GM20431 (cell line): ENCODE results near the gene RIN3.

Experiments
- in situ Hi-C: fragments of 300-500 bp; cut with MseI, MboI; formaldehyde crosslinking; loops from one replicate; pipeline ENCODE4 v1.15.0; 2020; ENCODE audit warnings: low sequenced_read_pairs; ENCODE audit not compliant: unreplicated experiment

RIN3 gene

DNA sequence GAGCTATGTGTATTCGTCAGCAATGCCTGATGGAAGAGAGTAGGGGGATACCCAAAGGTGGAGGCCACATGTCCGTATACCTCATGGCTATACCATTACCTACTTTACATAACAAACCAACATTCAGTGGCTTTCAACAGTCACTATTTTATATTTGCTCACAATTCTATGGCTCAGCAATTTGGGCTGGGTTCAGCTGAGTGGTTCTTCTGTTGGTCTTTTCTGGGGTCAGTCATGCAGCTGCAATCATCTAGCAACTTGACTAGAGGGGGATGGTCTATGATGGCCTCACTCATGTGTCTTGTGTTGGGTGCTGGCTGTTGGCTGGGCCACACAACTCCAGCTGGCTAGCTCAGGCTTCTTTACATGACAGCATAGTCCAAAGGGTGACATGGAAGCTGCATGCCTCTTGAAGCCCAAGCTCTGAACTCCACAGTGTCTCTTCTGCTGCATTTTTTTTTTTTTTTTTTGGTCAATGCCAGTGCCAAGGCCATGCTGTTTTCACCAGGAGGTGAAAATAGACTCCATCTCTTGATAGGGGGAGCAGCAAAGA is 53.7 kb downstream of the RIN3 start:
- in situ Hi-C loops: no loop called here

DNA sequence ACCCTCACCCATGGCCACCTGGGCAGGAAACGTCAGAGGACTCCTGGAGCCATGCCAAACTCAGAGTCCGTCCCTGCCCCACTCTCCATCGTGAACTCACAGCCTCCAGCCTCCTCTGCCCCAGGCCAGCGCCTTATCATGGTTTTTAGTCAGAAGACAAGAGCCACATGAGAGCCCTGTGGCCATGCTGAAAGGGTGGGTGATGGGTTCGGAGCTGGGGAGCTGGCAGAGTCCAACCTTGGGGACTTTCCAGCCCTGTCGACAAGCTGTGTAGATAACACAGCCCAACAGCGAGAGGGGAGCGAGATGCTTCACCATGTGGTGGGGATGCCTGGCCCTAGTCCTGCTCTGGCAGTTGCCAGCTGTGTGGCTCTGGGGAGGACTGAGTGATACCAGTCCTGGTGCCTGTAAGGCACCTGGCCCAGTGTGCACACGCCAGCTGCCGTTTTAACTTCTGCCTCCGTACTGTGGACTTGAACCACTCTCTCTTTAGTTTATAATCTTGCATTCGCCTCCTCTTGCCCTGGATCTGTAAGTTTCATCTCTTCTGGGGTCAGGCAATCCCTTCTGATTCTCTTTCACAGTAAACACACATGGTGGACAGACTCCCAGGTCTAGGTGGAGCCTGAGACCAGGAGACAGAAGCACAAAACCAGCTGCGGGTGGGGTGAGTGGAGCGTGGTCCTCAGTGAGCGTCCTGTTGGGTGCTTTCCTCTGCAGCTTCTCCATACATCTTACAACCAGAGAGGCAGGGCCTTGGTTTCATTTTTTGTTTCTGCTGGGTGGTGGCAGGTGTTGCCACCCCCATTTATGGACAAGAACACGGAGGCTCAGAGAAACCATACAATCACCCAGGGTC is 55.3 kb downstream of the RIN3 start:
- in situ Hi-C loops: no loop called here

DNA sequence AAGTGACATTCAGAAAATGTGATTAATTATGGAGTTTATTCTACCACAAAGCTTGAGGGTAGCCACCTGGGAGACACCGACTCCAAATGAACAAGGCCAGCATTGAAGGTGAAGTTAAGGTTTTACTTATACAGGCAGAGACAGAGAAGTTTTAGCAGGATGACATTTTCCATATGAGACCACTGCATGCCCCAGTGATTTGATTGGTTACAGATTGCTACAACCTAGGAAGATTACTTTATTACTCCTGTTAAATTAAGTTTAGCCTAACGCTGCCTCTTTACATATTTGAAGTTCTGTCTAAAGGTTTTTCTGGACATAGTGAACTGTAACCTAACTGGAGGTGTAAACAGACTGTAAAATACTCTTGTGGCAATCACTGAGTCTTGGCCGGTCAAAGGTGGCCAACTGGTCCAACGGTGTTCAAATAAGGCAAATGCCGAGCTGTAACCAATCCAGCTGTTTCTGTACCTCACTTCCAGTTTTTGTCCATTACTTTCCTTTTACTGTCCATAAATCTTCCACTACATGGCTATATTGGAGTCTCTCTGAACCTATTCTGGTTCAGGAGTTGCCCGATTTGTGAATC is 57.2 kb downstream of the RIN3 start:
- in situ Hi-C loops: no loop called here

DNA sequence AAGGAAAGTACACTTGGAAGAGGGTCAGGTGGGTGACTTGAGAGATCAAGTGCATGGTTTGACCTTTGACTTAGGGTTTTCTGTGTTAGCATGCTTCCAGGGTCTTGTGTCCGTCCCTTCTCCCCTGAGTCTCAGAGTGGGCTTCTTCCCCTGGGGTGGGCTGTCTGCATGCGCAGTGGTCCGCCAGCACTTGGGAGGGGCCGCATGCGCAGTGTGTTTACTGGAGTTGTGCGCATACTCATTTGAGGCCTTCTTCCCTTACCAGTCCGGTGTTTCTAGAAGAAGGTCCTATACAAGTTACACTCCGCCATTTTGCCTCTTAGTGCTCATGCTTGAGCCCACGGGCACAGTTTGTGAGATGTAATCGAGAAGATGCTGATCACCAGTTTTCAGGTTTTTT is 58.5 kb downstream of the RIN3 start:
- in situ Hi-C loops: no loop called here

DNA sequence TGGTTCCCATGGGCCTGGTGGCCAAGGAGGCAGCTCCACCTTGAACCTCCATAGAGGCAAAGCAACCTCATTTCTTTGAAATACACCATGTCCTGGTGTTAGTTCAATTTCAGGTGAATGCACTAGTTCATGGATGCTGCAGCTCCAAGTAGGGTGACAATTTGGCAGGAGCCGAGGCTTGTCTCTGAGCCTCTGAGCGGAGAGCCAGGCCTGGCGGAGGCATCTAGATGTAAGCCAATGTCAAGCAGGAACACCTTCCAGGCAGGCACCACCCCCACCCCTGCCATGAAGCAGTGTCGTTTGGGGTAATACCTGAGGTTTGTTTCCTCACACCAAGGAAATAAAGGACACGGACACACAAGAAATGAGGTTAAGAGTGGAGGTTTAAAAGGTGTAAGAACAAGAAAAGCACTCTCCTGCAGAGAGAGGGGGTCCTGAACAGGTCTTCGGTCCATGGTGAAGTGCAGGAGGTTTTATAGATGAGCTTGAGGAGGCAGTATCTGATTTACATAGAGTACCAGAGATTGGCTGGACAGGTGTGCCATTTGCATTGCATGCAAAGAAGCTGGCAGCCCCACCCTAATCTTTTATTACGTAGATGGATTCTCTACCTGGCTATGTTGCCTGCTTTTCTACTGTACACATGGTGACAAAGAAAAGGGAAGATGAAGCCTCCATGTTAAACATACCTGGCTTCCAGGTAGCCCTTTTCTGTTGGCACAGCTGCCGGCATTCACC is 60.3 kb downstream of the RIN3 start:
- in situ Hi-C loops: no loop called here

DNA sequence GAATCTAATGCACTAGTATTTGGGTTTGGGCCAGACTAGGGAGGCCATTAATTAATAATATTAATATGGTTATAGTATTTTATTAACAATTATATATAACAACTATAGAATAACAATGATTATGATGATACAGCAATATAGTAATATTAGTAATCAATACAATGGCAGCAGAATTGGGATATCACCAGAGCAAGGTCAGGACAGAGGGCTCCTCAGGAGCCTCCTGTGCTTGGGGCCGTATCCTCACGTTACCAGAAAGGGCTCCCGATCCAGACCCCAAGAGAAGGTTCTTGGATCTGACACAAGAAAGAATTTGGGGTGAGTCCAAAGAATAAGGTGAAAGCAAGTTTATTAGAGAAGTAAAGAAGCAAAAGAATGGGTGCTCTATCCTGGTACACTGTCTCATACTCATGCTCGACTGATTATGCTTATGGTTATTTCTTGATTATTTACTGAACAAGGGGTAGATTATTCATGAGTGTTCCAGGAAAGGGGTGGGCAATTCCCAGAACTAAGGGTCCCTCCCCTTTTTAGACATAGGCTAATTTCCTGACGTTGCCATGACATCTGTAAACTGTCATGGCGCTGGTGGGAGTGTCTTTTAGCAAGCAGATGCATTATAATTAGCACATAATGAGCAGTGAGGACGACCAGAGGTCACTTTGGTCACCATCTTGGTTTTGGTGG is 61.6 kb downstream of the RIN3 start:
- in situ Hi-C loops: no loop called here

DNA sequence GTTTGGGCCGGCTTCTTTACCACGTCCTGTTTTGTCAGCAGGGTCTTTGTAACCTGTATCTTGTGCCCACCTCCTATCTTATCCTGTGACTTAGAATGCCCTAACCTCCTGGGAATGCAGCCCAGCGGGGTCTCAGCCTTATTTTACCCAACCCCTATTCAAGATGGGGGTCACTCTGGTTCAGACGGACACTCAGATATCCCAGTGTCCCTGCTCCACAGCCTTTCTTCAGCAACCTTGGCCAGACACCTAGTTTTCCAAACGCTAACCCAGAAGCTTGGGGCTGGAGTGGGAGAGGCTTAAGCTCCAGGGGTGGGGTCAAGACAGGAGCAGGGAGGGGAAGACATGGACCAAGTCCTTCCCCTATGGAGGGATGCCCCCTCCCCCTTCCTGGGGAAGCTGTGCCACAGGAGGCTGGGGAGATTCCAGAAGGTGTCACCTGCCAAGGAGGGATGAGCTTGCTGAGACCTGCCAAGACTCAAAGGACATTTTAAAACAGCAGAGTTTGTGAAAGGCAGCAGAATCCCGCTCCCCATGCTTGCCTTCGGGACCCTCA is 62.2 kb downstream of the RIN3 start:
- in situ Hi-C loops: no loop called here

DNA sequence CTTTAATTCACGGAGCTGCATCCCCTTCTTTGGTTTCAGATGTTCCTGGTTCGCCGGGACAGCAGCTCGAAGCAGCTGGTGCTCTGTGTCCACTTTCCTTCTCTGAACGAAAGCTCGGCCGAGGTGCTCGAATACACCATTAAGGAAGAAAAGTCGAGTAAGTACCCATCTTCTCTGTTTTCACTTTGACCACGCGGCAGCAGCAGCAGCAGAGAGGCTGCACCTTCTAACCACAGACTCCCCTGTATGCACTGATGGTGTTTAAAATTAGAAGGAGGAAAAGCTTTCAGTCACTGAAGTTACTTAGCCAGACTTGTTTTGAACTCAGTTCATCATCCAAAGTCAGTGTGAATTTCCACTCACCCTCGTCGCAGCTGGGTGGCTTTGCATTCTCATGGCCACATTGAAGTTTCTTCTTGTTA is 63.8 kb downstream of the RIN3 start:
- in situ Hi-C loops: no loop called here

DNA sequence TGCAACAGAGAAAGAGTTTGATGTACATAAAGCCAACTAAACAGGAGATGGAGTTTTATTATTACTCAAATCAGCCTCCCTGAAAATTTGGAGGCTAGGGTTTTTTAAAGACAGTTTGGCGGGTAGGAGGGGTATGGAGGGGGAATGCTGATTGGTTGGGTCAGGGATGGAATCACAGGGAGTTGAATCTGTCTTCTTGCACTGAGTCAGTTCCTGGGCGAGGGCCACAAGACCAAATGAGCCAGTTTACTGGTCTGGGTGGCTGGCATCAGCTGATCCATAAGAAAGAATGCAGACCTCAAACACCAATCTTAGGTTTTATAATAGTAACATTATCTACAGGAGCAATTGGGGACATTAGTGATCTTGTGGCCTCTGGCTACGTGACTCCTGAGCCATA is 64.9 kb downstream of the RIN3 start:
- in situ Hi-C loops: no loop called here

DNA sequence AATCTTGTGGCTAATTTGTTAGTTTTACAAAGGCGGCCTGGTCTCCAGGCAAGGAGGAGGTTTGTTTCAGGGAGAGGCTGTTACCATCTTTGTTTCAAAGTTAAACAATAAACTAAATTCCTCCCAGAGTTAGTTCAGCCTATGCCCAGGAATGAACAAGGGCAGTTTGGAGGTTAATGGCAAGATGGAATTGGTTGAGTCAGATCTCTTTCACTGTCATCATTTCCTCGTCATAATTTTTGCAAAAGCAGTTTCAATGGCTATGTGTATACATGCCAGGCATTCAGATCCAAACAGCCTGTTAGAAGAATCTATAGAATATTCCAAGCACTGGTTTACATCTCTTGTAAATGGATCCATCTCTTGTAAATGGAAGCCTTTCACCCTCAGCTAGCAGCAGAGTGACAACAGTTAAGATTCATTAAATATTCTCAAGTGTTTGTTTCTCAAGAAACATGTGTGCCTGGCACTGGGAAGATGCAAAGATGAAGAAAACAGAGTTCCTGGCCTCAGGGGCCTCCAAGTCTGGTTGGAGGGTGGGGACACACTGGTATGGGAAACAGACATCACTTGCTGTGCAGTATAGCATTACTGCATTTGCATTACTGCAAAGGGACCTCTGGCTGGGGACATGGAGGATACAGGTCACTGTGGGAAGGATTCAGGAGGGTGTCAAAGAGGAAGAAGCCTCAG is 65.8 kb downstream of the RIN3 start:
- in situ Hi-C loops: no loop called here

DNA sequence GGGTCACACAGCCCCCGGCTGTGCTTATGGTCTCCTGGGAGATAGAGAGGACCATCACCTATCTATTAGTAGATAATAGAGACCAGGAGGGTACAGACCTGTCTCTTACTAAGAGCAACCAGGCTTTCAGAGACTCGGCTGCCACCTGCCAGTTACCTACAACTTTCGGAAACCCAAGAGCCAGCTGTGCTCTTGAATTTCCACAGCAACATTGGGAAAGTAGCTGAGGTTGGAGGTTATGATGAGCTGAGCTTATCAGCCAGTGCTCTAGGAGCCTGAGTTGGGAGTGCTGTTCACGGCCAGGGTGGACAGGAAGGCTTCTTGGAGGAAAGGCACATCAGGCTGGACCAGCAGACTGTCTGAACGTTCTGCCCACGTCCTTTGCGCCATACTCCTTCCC is 67.6 kb downstream of the RIN3 start:
- in situ Hi-C loops: no loop called here

DNA sequence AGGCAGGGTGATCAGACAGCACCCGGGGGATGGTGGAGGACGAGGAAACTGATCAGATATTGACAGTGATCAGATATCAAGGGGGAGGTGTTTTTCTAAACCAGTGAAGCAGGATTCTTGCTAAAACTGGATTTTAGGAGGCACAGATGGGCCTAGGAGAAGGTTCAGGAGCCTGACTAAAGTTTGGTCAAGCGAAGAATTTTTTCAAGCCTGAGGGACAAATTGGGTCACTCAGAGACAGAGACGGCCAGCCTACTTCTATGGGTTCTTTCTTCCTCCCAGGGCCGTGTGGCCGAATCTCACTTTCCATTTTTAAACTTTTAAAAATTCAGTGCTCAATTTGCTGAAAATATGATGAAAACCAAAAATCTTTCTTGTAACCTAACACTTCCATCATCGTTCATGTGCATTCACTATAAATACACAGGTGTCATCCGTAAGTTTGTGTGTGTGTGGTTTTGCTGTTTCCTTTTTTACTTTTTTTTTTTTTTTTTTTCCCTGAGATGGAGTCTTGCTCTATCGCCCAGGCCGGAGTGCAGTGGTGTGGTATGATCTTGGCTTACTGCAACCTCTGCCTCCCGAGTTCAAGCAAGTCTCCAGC is 68.5 kb downstream of the RIN3 start:
- in situ Hi-C loops: no loop called here

DNA sequence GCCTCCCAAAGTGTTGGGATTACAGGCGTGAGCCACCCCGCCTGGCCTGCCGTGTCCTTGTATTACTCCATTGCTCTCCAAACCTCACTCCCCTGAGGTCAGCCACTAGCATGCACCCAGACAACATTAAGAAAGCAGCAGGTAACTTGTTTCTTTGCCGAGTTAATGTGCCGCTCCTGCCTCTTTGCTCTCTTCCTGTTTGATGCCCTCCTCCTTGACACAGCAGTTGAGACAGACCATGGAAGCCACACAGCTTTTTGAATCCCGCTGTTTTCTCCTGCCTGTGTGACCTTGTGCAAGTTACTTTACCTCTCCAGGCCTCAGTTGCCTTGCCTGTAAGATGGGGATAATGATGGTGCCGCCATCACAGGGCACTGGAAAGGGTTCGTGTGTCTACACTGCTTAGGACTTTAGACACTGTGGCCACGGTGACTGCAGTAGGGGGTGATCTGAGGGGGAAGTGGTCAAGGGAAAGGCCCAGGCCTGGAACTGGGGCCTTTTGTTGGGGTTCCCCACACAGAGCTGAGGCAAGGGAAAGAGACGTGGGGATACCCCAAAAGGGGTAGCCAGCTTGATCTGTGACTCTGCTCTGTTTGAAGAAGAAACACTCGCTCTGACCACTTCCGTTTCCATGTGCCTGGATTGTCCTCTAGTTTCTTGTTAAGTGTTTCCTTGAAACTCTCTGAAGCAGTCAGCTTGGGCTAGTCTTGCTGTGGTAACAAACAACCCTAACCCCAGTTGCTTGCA is 69.3 kb downstream of the RIN3 start:
- in situ Hi-C loops: no loop called here

DNA sequence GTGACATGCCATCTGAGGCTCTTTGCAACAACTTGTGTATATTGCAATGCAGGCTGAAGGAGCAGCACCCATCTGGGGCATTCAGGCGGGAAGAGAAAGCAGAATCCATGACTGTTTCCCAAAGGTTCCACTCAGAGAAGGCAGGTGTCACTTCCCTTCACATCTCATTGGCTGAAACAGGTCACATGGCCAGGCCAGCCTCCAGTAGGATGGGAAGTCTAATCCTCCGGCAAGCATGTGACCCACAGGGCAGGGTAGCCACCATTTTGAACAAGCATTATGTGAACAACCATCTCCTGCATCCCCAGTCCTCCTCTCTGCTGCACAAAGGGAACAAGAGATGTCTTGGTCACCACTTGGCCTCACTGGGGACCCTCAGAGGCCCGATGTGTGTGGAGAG is 70.6 kb downstream of the RIN3 start:
- in situ Hi-C loops: no loop called here

DNA sequence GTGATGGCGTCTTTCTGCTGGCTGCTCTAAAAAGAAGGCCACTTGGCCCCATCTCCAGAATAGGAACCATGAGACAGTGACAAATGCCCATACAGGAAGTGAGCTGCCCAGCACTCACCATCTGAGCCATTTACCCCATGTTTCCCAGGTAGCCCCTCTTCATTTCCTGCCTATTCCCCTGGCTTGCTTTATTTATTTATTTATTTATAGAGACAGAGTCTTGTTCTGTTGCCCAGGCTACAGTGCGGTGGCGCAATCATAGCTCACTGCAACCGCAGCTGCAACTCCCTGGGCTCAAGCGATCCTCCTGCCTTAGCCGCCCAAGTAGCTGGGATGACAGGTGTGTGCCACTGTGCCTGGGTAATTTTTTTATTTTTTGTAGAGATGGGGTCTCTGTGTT is 71.2 kb downstream of the RIN3 start:
- in situ Hi-C loops: no loop called here

DNA sequence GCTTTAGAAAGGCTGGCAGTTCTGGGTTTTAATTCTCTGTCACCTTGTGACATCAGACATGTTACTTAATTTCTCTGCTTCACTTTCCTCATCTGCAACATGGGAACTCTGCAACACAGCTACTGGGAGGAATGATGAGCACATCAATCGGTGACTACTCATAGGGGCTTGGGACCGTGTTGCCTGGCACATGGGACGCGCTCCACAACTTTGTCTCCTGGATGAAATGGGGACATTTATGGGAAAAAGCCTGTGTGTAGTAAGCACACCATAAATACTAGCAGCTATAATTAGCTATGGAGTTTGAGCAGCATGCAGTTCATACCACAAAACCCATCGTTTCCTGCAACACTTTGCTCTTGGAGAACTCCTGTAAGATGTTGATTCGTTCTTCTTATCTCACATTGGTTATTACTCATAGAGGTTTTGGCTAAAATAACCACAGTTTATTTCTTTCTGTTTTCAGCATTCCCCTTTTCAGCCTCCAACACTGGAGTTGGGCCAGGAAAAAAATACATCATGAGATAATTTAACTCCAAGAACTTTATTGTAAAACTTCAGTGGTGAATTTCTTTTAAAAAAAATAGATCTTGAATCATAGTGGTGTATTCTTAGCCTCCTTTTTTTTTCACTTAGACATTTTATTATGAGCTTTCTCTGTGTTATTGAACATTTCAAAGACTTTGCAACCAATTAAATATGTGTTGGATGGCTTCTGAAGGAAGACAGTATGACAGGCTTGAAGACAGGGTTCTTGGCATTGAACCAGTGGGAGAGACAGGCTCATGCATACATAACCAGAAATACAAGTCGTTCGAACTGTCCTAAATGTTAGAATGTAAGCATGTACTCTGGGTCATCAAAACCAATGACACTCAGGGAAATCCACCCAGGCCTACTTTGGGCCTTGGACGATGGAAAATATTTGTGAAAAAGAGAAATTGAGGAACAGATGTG is 72.7 kb downstream of the RIN3 start:
- in situ Hi-C loops: no loop called here

DNA sequence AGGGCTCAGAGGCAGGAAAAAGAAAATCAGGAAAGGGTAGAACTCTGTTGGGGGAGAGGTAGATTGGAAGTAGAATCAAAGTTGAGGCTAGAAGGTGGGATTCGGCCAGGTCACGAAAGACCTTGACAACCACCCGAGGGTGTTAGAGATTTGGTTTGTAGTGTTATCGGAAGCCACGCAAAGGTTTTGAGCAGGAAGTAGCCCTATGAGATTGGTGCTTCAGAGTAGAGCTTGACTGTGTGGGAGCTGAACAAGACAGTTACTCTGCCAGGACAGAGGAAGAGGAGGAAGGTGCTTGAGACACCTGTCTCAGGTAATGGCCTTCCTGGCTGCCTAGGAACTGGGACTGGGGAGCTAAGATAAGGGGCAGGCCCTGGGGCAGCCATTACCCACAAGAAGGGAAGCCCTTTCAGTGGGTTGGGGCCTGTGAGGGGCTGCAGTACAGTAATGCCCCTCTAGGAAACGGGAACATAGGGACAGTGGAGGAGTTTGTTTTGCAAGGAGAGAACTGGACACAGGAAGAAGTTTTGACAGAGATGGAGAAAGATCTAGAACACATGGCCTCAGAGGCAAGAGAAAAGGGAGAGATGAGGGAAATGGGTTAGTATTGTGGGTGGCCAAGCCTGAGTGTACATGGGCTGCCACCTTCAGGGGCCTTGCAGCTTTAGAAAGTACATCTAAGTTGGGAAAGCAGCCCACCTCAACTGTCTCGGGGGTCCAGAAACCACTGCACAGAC is 73.5 kb downstream of the RIN3 start:
- in situ Hi-C loops: no loop called here
